ENCODE results near the gene OR52K2.
"Not testable (repeated sequence)": the region's sequence is repeated elsewhere in the genome, so short reads cannot be mapped to it uniquely, and the experiment has no call there.

Gene OR52K2

DNA sequence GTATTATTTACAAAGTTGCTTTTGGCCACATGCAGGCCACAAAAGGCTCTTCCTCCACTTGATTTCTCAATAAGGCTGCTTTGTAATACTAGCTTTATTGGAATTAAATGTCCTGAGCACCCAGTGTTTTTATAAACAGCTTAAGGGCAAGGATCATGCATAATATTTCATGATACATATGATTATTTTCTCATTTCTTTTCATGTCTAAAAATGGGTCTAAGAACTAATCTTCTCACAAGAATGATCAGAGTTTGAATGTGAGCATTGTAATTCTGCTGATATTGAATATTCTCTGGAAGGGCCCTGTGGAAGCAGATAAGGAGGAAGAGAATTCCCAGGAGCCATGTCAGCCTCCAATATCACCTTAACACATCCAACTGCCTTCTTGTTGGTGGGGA is at the start of gene OR52K2:
OR52K2 (plus strand) TSS at position 301 of the 400 bp plus-strand sequence; CDS start at position 346, 45 bp downstream.
- TF ChIP-seq, protein P1, sequence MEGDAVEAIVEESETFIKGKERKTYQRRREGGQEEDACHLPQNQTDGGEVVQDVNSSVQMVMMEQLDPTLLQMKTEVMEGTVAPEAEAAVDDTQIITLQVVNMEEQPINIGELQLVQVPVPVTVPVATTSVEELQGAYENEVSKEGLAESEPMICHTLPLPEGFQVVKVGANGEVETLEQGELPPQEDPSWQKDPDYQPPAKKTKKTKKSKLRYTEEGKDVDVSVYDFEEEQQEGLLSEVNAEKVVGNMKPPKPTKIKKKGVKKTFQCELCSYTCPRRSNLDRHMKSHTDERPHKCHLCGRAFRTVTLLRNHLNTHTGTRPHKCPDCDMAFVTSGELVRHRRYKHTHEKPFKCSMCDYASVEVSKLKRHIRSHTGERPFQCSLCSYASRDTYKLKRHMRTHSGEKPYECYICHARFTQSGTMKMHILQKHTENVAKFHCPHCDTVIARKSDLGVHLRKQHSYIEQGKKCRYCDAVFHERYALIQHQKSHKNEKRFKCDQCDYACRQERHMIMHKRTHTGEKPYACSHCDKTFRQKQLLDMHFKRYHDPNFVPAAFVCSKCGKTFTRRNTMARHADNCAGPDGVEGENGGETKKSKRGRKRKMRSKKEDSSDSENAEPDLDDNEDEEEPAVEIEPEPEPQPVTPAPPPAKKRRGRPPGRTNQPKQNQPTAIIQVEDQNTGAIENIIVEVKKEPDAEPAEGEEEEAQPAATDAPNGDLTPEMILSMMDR (IDR thresholded peaks at IDR 0.05; ENCODE audit: low read depth, low read length): no peak

DNA sequence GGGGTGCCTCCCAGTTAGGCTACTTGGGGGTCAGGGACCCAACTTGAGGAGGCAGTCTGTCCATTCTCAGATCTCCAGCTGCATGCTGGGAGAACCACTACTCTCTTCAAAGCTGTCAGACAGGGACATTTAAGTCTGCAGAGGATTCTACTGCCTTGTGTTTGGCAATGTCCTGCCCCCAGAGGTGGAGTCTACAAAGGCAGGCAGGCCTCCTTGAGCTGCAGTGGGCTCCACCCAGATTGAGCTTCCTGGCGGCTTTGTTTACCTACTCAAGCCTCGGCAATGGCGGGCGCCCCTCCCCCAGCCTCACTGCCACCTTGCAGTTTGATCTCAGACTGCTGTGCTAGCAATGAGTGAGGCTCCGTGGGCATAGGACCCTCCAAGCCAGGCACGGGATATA is 42.9 kb upstream of the OR52K2 start:
- DNase-seq (ENCODE audit: extremely low read depth, low read depth): not testable (repeated sequence)

More for the DNA sequence above, at the start of gene OR52K2:
- no peak for DNase-seq (ENCODE audit: extremely low read depth, low read depth)

DNA sequence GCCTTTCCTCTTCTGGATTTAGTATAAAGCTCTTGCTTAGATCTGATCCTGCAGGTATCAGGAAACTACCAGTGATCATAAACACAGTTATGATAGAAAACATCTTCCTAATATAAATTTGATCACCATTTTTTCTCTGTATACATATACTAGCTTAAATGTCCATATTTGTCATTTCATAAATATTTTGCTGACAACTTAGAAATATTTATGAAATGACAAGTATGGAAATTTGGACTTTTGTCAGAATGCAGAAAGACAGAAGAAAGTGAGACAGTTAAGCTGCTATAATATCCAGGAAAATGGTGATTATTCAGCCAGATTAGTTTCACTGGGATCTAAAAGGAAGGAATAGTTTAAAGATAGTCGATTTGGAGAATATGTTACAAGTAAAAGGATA is 32.8 kb upstream of the OR52K2 start:
- no peak for DNase-seq (ENCODE audit: extremely low read depth, low read depth)
- TF ChIP-seq, protein P1 (IDR thresholded peaks at IDR 0.05; ENCODE audit: low read depth, low read length): no peak

DNA sequence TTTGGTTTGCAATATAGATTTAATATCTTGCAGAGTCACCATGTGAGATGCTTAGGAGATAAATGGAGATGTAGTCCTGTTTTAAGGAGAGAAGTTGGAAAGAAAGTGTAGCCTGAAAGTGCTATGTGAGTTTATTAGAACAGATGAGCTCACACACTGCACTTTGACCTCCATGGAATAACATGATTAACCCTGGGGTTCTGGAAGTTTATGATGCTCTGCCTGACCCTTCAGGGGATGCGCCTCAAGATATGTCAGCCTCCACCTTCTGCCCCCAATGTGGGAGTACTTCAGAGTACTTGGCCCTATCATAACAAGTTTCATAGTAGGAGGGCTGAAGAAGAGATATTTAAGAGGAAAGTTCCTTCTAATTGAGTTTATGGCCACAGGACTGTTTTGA is 32.3 kb upstream of the OR52K2 start:
- TF ChIP-seq, protein P1 (IDR thresholded peaks at IDR 0.05; ENCODE audit: low read depth, low read length): no peak
- DNase-seq (ENCODE audit: extremely low read depth, low read depth): no peak

DNA sequence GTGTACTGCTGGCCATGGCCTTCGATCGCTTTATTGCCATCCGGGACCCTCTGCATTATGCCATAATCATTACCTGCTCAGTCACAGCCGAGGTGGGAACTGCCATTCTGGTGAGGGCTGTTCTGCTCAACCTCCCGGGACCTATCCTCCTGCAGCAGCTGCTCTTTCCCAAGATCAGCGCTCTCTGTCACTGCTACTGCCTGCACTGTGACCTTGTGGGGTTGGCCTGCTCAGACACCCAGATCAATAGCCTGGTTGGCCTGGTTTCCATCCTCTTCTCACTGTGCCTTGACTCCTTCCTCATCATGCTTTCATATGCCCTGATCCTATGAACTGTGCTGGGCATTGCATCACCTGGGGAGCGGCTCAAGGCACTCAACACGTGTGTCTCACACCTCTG is 30.7 kb upstream of the OR52K2 start:
- TF ChIP-seq, protein P1 (IDR thresholded peaks at IDR 0.05; ENCODE audit: low read depth, low read length): no peak

DNA sequence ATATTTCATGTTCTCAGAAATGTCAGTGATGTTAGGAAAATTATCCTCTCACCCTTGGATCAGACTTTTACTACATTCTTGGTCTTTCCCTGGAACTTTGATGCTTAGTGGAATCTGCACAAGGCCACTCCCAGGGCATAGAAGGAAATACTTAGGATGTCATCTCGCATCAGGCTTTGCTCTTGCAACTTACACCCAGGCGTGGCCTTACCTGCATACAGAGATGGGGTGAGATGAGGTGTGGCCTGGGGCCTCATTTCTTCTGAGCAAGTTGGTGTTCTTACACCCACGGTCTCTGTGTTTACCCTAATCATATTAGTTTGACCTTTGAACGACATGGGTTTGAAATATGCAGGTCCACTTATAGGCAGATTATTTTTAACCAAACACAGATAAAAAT is 19.0 kb upstream of the OR52K2 start:
- no peak for DNase-seq (ENCODE audit: extremely low read depth, low read depth)
- TF ChIP-seq, protein P1 (IDR thresholded peaks at IDR 0.05; ENCODE audit: low read depth, low read length): no peak

More for the DNA sequence above, 30.7 kb upstream of the OR52K2 start:
- DNase-seq (ENCODE audit: extremely low read depth, low read depth): no peak

DNA sequence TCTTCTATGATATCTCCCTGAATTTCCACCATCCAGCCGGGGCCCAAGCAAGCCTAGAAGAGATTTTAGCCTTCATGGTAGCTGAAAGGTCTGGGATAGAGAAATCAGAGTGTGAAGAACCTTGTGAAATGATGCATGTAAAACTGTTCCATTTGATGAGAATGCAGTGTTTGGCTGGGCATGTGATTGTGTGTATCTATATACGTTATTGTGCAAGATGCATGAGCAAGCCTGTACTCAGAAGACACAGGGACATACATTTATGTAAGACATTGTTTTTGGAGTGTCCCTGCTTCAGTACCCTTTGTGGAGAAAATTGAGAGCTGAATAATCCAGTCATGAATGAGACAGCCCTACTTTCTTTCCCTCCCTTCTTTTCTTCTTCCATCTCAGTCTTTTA is 15.2 kb upstream of the OR52K2 start:
- TF ChIP-seq, protein P1 (IDR thresholded peaks at IDR 0.05; ENCODE audit: low read depth, low read length): no peak
- DNase-seq (ENCODE audit: extremely low read depth, low read depth): no peak

DNA sequence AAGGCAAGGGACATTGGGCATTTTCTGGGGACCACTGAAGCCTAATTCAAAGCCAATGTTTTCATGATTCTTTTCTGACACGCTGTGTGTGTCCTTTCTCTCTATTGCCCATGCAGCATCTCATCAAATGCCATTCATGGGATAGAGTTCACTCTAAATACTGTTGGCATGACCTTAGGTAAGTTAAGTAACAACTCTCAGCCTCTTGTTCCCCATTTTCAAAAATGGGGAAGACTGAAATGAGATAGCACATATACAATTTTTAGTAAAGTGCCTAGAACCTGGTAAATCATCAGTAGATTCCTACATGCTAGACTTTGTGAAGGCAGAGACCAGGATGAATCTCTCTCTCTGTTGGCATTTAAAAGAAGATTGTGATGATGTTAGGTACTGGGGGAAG is 12.7 kb upstream of the OR52K2 start:
- TF ChIP-seq, protein P1 (IDR thresholded peaks at IDR 0.05; ENCODE audit: low read depth, low read length): no peak

More for the DNA sequence above, 12.7 kb upstream of the OR52K2 start:
- no peak for DNase-seq (ENCODE audit: extremely low read depth, low read depth)

Measured in AG09319 (cell line).